HG02798 (cell line): Measurements from ENCODE around the gene TAL2.

Source experiments
- ATAC-seq: cut with Tn5 transposase; IDR thresholded peaks from one replicate; pipeline ENCODE4 v1.9.1; 2021; ENCODE audit warnings: mild to moderate bottlenecking; ENCODE audit not compliant: unreplicated experiment, poor library complexity

The TAL2 gene

GRCh38 chr9:105662184-105663104 is at the start of gene TAL2:
Gene TAL2, plus strand, starts transcription at chr9:105662457. Its CDS starts 40 bp downstream, at chr9:105662497.
- peak; percentile 88 for ATAC-seq

- ATAC-seq: no peak
Measured at GRCh38 chr9:105621001-105621400, 41.3 kb upstream of the TAL2 start.

GRCh38 chr9:105625088-105625487 is 37.2 kb upstream of the TAL2 start:
- no peak for ATAC-seq

- ATAC-seq: no peak
Measured at GRCh38 chr9:105632807-105633206, 29.4 kb upstream of the TAL2 start.

GRCh38 chr9:105633411-105633810 is 28.8 kb upstream of the TAL2 start:
- ATAC-seq: no peak

- ATAC-seq: no peak
Measured at GRCh38 chr9:105636331-105636730, 25.9 kb upstream of the TAL2 start.

- peak; percentile 60 for ATAC-seq
Measured at GRCh38 chr9:105637787-105638395, 24.4 kb upstream of the TAL2 start.

- ATAC-seq: no peak
Measured at GRCh38 chr9:105639936-105640335, 22.3 kb upstream of the TAL2 start.

GRCh38 chr9:105643795-105644194 is 18.5 kb upstream of the TAL2 start:
- no peak for ATAC-seq

- no peak for ATAC-seq
Measured at GRCh38 chr9:105646879-105647594, 15.2 kb upstream of the TAL2 start.

GRCh38 chr9:105647595-105648349 is 14.5 kb upstream of the TAL2 start:
- no peak for ATAC-seq

- no peak for ATAC-seq
Measured at GRCh38 chr9:105651806-105652205, 10.5 kb upstream of the TAL2 start.

GRCh38 chr9:105656131-105656921 is 5.9 kb upstream of the TAL2 start:
- ATAC-seq: peak; percentile 60

- ATAC-seq: no peak
Measured at GRCh38 chr9:105658351-105658750, 3.9 kb upstream of the TAL2 start.

GRCh38 chr9:105661011-105661410 is 1.2 kb upstream of the TAL2 start:
- ATAC-seq: no peak

- no peak for ATAC-seq
Measured at GRCh38 chr9:105663914-105664313, 1.7 kb downstream of the TAL2 start.

GRCh38 chr9:105667867-105668266 is 5.6 kb downstream of the TAL2 start:
- no peak for ATAC-seq

- ATAC-seq: no peak
Measured at GRCh38 chr9:105670315-105670714, 8.1 kb downstream of the TAL2 start.

GRCh38 chr9:105670775-105671174 is 8.5 kb downstream of the TAL2 start:
- no peak for ATAC-seq
